GM23338 (cell line): ENCODE results near the gene ERMARD.

Experiments
- CREB1 ChIP-seq: fragments of 250-450 bp; sonication (Bioruptor Pico); IDR thresholded peaks from 2 replicates; pipeline ENCODE4 v1.5.0; 2020; ENCODE audit warnings: low read depth, mild to moderate bottlenecking, moderate library complexity
- EZH2 ChIP-seq: fragments of 200-600 bp; sonication (generic); IDR thresholded peaks from one replicate; pipeline ENCODE4 v1.8.0; 2017; ENCODE audit warnings: antibody characterized with exemption, mild to moderate bottlenecking, low read depth; ENCODE audit not compliant: unreplicated experiment
- EZH2phosphoT487 ChIP-seq: fragments of 200-600 bp; sonication (generic); IDR thresholded peaks from one replicate; pipeline ENCODE4 v1.8.1; 2018; ENCODE audit warnings: antibody characterized with exemption; ENCODE audit not compliant: unreplicated experiment
- JUNB ChIP-seq: IDR thresholded peaks from one replicate; pipeline ENCODE4 v1.6.1; 2016; ENCODE audit warnings: antibody characterized with exemption; ENCODE audit not compliant: unreplicated experiment
- NANOG ChIP-seq: IDR thresholded peaks from 2 replicates; pipeline ENCODE4 v1.6.1; 2016; ENCODE audit warnings: antibody characterized with exemption, borderline replicate concordance
- POLR2AphosphoS5 ChIP-seq: IDR thresholded peaks from 2 replicates; pipeline ENCODE4 v1.6.1; 2016; ENCODE audit warnings: antibody characterized with exemption, low read depth
- STAT1 ChIP-seq: IDR thresholded peaks from one replicate; pipeline ENCODE4 v1.6.1; 2016; ENCODE audit warnings: antibody characterized with exemption; ENCODE audit not compliant: unreplicated experiment
- ZNF114 ChIP-seq: fragments of 250-450 bp; sonication (Bioruptor Pico); IDR thresholded peaks from 2 replicates; pipeline ENCODE4 v1.5.0; 2020; ENCODE audit warnings: mild to moderate bottlenecking, moderate library complexity
- ZNF331 ChIP-seq: fragments of 250-450 bp; sonication (Bioruptor Pico); IDR thresholded peaks from 2 replicates; pipeline ENCODE4 v1.5.0; 2020; ENCODE audit warnings: low read depth, mild to moderate bottlenecking, moderate library complexity
- TF ChIP-seq, protein P1 (sequence below), 2 experiments: fragments of 200-600 bp in 1 of 2; sonication (generic) in 1 of 2; conservative IDR thresholded peaks; 2 replicates each; pipeline versions ENCODE4 v1.5.1 to v1.6.1; 2016 to 2017; ENCODE audit warnings: antibody characterized with exemption in 2 of 2, low read depth in 2 of 2, mild to moderate bottlenecking in 2 of 2, moderate library complexity in 1 of 2
- TF ChIP-seq, protein P2 (sequence below): IDR thresholded peaks from one replicate; pipeline ENCODE4 v1.6.1; 2018; ENCODE audit warnings: antibody characterized with exemption; ENCODE audit not compliant: unreplicated experiment
- TF ChIP-seq, protein P3 (sequence below): IDR thresholded peaks from 2 replicates; pipeline ENCODE4 v1.6.1; 2016; ENCODE audit warnings: antibody characterized with exemption

DNA sequence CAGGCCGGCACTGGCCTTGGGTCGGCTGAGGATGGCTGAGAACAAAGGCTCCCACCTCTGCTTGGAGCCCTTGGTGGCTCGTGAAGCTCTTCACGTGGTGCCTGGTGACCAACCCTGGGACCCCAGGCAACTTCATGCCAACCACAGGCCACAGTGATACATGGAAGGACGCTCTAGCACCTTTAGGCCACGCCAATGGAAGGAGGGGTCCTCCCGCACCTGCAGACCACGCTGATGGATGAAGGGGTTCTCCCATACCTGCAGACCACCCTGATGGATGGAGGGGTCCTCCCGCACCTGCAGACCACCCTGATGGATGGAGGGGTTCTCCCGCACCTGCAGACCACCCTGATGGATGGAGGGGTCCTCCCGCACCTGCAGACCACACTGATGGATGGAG, 62.5 kb downstream of the ERMARD start:
- TF ChIP-seq, protein P1, sequence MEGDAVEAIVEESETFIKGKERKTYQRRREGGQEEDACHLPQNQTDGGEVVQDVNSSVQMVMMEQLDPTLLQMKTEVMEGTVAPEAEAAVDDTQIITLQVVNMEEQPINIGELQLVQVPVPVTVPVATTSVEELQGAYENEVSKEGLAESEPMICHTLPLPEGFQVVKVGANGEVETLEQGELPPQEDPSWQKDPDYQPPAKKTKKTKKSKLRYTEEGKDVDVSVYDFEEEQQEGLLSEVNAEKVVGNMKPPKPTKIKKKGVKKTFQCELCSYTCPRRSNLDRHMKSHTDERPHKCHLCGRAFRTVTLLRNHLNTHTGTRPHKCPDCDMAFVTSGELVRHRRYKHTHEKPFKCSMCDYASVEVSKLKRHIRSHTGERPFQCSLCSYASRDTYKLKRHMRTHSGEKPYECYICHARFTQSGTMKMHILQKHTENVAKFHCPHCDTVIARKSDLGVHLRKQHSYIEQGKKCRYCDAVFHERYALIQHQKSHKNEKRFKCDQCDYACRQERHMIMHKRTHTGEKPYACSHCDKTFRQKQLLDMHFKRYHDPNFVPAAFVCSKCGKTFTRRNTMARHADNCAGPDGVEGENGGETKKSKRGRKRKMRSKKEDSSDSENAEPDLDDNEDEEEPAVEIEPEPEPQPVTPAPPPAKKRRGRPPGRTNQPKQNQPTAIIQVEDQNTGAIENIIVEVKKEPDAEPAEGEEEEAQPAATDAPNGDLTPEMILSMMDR (conservative IDR thresholded peaks at IDR 0.05; ENCODE audit: low read depth in 2 of 2) = no peak
- TF ChIP-seq EZH2 (no peak), POLR2AphosphoS5 (no peak), JUNB (no peak), EZH2phosphoT487 (no peak), CREB1 (CRISPR knock-in tag) (no peak), STAT1 (no peak), ZNF331 (no peak), NANOG (no peak), ZNF114 (CRISPR knock-in tag) (no peak)
- TF ChIP-seq, protein P2, sequence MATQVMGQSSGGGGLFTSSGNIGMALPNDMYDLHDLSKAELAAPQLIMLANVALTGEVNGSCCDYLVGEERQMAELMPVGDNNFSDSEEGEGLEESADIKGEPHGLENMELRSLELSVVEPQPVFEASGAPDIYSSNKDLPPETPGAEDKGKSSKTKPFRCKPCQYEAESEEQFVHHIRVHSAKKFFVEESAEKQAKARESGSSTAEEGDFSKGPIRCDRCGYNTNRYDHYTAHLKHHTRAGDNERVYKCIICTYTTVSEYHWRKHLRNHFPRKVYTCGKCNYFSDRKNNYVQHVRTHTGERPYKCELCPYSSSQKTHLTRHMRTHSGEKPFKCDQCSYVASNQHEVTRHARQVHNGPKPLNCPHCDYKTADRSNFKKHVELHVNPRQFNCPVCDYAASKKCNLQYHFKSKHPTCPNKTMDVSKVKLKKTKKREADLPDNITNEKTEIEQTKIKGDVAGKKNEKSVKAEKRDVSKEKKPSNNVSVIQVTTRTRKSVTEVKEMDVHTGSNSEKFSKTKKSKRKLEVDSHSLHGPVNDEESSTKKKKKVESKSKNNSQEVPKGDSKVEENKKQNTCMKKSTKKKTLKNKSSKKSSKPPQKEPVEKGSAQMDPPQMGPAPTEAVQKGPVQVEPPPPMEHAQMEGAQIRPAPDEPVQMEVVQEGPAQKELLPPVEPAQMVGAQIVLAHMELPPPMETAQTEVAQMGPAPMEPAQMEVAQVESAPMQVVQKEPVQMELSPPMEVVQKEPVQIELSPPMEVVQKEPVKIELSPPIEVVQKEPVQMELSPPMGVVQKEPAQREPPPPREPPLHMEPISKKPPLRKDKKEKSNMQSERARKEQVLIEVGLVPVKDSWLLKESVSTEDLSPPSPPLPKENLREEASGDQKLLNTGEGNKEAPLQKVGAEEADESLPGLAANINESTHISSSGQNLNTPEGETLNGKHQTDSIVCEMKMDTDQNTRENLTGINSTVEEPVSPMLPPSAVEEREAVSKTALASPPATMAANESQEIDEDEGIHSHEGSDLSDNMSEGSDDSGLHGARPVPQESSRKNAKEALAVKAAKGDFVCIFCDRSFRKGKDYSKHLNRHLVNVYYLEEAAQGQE = no peak
- TF ChIP-seq, protein P3, sequence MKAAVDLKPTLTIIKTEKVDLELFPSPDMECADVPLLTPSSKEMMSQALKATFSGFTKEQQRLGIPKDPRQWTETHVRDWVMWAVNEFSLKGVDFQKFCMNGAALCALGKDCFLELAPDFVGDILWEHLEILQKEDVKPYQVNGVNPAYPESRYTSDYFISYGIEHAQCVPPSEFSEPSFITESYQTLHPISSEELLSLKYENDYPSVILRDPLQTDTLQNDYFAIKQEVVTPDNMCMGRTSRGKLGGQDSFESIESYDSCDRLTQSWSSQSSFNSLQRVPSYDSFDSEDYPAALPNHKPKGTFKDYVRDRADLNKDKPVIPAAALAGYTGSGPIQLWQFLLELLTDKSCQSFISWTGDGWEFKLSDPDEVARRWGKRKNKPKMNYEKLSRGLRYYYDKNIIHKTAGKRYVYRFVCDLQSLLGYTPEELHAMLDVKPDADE = no peak
